Astrocyte of the spinal cord (primary cell): Measurements from ENCODE around the gene MMRN2.

Source experiments
- DNase-seq: peaks from one replicate; pipeline ENCODE4 v3.0.0; 2011; ENCODE audit warnings: low read depth, low spot score
- H3K4me3 ChIP-seq: 2 replicates; pipeline ENCODE4 v1.5.1; 2011; ENCODE audit warnings: low read depth, mild to moderate bottlenecking, low read length, moderate library complexity
- in situ Hi-C: cut with HindIII; loops from 2 replicates; pipeline ENCODE4 v1.10.0; 2017; ENCODE audit warnings: low sequenced_read_pairs
- TF ChIP-seq, protein P1 (sequence below): IDR thresholded peaks from 2 replicates; pipeline ENCODE4 v1.5.1; 2012; ENCODE audit warnings: low read depth, mild to moderate bottlenecking, low read length, inconsistent platforms

The MMRN2 gene

DNA sequence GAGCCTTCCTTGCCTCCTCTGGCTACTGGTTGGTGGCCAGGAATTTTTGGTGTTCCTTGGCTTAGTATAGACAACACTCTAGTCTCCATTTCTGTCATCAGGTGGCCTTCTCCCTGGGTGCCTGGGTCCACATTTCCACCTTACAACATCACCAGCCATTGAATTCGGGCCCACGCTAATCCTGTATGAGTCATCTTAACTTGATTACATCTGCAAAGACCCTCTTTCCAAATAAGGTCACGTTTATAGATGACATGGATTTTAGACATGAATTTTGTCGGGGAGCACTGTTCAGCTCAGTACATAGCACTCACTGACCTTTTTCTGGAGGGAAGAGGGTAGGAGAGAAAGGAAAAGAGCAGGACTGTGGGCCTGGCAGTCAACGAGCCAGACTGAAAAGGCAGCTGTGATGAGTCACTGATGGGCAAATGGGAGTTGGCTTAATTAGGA, 39.4 kb downstream of the MMRN2 start:
- peak; percentile 25 for DNase-seq
- in situ Hi-C loops: no loop called here
- TF ChIP-seq, protein P1, sequence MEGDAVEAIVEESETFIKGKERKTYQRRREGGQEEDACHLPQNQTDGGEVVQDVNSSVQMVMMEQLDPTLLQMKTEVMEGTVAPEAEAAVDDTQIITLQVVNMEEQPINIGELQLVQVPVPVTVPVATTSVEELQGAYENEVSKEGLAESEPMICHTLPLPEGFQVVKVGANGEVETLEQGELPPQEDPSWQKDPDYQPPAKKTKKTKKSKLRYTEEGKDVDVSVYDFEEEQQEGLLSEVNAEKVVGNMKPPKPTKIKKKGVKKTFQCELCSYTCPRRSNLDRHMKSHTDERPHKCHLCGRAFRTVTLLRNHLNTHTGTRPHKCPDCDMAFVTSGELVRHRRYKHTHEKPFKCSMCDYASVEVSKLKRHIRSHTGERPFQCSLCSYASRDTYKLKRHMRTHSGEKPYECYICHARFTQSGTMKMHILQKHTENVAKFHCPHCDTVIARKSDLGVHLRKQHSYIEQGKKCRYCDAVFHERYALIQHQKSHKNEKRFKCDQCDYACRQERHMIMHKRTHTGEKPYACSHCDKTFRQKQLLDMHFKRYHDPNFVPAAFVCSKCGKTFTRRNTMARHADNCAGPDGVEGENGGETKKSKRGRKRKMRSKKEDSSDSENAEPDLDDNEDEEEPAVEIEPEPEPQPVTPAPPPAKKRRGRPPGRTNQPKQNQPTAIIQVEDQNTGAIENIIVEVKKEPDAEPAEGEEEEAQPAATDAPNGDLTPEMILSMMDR: no peak
- no peak overlapping the region for H3K4me3 ChIP-seq

GRCh38 chr10:86914734-86915133, 42.7 kb downstream of the MMRN2 start:
- TF ChIP-seq, protein P1: no peak
- H3K4me3 ChIP-seq: no peak overlapping the region
- DNase-seq: no peak
- in situ Hi-C loops: no loop called here

DNA sequence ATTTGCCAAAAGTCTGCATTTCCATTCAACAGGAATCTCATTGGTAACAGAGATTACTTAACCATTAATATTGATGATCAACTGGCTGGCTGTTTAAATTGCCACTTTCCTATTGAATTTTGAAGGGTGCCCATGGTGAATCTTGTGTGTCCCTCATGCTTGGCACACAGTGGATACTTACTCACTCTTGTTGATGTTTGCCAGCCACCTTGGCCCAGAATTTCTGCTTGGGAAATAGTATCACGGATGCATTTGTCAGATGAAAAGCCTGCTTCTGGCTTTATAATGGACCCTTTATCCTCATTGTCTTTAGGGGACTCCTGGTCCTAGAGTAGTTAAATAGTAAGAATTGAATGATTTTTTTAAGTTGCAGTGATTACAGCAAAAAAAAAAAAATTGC, 52.0 kb downstream of the MMRN2 start:
- TF ChIP-seq, protein P1: no peak
- DNase-seq: no peak
- no peak overlapping the region for H3K4me3 ChIP-seq
- in situ Hi-C loops: no loop called here

- no peak for DNase-seq
- TF ChIP-seq, protein P1: no peak
- in situ Hi-C loops: no loop called here
- no peak overlapping the region for H3K4me3 ChIP-seq
Measured at GRCh38 chr10:86904600-86904999, 52.8 kb downstream of the MMRN2 start.

GRCh38 chr10:86900955-86901354, 56.5 kb downstream of the MMRN2 start:
- in situ Hi-C loops: no loop called here
- TF ChIP-seq, protein P1: no peak
- no peak overlapping the region for H3K4me3 ChIP-seq
- DNase-seq: peak; percentile 41

GRCh38 chr10:86899670-86900276, 57.6 kb downstream of the MMRN2 start:
- peak; percentile 77 for DNase-seq
- no peak overlapping the region for H3K4me3 ChIP-seq
- TF ChIP-seq, protein P1: peak; percentile 73
- in situ Hi-C loops: no loop called here

GRCh38 chr10:86899132-86899531, 58.3 kb downstream of the MMRN2 start:
- no peak for DNase-seq
- in situ Hi-C loops: no loop called here
- no peak overlapping the region for H3K4me3 ChIP-seq
- TF ChIP-seq, protein P1: no peak
